Activated T-cell treated with anti-CD3 and anti-CD28 coated beads, Interleukin-2, amount 50 U/mL, for 24 hours (primary cell): ENCODE data around the gene IRS2.

Source experiments
- DNase-seq: peaks from one replicate; pipeline ENCODE4 v3.0.0-alpha.2; 2020
- H3K27ac Mint-ChIP-seq: 2 replicates; pipeline ENCODE4 v1.8.0; 2020; ENCODE audit warnings: mild to moderate bottlenecking, mixed read lengths
- H3K27me3 Mint-ChIP-seq: 2 replicates; pipeline ENCODE4 v1.8.0; 2020; ENCODE audit warnings: mixed read lengths
- H3K36me3 Mint-ChIP-seq: 2 replicates; pipeline ENCODE4 v1.8.0; 2020; ENCODE audit warnings: low read depth, mixed read lengths
- H3K4me1 Mint-ChIP-seq: 2 replicates; pipeline ENCODE4 v1.8.0; 2020; ENCODE audit warnings: low read depth, mixed read lengths
- H3K4me3 Mint-ChIP-seq: 2 replicates; pipeline ENCODE4 v1.8.0; 2020; ENCODE audit warnings: mild to moderate bottlenecking, moderate library complexity, mixed read lengths
- H3K9me3 Mint-ChIP-seq: 2 replicates; pipeline ENCODE4 v1.8.0; 2020; ENCODE audit warnings: mixed read lengths

Gene IRS2

DNA sequence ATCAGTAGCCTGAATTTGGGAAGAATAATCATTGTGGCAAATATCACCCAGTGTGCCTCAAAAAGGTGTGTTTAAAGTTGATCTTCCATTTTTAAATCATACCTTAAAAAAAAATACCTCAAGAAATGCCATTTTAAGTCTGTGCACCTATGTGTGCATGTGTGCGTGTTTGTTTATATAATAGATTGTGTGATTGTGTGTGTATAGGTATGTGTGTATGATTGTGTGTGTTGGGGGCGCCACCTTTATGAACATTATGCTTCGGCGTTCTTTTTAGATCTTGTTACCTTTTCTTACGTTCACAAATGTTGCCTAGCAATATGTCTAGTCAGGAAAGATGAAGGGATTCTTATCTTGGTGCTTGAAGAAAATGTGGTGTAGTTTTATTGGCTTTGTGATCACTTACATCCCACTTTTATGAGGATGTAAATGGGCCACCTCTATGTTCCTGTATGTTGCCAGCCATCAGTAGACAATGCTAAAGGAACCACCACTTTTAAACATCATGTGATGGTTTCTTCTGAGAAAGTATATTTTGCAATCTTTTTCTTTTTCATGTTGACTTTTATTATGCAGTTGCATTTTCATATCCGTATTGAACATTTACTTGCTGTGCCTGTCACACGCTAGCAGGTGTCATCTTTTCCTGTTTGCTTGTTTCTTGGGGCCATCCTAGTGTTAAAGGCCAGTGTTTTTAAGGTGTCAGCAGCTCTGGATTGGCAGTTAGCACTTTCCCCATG, 2.2 kb upstream of the IRS2 start:
- peaks cover 18% of the 10 kb centered on the region for H3K27me3 Mint-ChIP-seq
- DNase-seq = no peak
- H3K27ac Mint-ChIP-seq = no peak overlapping the region
- no peaks in the 10 kb centered on the region for H3K36me3 Mint-ChIP-seq
- no peaks in the 10 kb centered on the region for H3K9me3 Mint-ChIP-seq
- H3K4me3 Mint-ChIP-seq = peak overlapping the region; percentile 31
- peaks cover 14% of the 10 kb centered on the region for H3K4me1 Mint-ChIP-seq

DNA sequence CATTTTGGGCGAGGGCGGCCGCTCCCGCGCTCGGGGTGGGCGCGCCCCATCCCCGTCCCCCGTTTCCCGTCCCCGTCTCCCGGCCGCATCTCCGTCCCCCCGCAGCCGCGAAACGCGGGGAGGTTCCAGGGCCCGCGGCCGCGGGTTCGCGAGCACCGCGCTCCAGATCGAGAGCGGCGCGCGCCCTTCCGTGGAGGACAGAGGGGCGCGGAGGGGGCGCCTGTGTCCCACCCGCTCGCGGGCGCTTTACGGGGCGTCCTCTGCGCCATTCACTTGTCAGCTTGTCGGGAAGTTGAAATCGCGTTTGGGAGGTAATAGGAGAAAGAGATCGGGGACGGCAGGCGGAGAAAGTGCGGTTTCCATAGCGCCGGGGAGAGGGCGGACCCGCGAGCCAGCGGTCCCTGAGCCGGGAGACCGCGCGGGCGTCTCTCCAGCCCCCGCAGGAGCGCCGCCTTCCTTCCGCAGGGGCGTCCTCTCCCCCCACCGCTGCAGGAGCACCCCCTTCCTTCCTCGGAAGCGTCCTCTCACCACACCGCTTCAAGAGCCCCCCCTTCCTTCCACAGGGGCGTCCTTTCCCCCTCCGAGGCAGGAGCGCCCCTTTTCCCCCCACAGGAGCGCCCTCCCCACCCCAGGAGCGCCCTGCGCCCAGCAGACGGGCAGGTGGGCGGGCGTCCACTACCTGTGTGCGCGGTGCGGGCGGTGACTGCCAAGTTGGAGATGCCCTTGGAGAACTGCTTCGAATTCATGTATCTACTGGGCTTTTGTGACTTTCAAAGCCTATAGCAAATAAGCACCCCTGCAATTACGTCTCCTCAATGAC, 962 bp upstream of the IRS2 start:
- Mint-ChIP-seq H3K36me3 (peaks cover 2% of the 10 kb centered on the region), H3K27ac (peak overlapping the region; percentile 74), H3K4me3 (peak overlapping the region; percentile 81), H3K4me1 (peaks cover 15% of the 10 kb centered on the region), H3K27me3 (peaks cover 14% of the 10 kb centered on the region), H3K9me3 (no peaks in the 10 kb centered on the region)
- DNase-seq = peak; percentile 64

DNA sequence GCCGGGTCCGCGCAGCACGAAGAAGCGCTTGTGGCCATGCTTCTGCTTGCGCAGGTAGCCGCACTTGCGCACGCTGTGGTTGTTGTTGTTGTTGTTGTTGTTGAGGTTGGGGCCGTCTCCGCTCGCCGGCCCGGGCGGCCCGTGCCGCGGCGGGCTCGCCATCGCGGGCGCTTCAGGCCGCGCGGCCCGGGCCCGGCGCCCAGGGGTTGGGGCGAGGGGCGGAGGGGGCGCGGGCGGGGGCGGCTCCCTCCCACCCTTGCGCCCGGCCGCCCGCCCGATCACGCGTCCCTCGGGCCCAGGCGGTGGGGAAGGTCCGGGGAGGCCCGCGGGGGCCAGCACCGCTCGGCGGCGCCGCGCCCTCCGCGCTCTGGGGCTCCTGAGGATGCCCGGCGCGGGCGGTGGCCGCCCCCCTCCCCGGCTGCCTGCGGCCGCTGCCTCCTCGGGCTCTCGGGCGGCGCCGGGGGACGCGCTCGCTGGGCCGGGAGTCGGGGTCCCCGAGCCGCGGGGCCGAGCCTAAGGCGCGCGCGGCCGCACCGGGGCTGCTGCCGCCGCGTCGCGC, 412 bp downstream of the IRS2 start:
- DNase-seq = no peak
- H3K9me3 Mint-ChIP-seq = no peaks in the 10 kb centered on the region
- peaks cover 10% of the 10 kb centered on the region for H3K36me3 Mint-ChIP-seq
- H3K27ac Mint-ChIP-seq = no peak overlapping the region
- H3K27me3 Mint-ChIP-seq = peaks cover 12% of the 10 kb centered on the region
- peak overlapping the region; percentile 62 for H3K4me3 Mint-ChIP-seq
- H3K4me1 Mint-ChIP-seq = peaks cover 20% of the 10 kb centered on the region

DNA sequence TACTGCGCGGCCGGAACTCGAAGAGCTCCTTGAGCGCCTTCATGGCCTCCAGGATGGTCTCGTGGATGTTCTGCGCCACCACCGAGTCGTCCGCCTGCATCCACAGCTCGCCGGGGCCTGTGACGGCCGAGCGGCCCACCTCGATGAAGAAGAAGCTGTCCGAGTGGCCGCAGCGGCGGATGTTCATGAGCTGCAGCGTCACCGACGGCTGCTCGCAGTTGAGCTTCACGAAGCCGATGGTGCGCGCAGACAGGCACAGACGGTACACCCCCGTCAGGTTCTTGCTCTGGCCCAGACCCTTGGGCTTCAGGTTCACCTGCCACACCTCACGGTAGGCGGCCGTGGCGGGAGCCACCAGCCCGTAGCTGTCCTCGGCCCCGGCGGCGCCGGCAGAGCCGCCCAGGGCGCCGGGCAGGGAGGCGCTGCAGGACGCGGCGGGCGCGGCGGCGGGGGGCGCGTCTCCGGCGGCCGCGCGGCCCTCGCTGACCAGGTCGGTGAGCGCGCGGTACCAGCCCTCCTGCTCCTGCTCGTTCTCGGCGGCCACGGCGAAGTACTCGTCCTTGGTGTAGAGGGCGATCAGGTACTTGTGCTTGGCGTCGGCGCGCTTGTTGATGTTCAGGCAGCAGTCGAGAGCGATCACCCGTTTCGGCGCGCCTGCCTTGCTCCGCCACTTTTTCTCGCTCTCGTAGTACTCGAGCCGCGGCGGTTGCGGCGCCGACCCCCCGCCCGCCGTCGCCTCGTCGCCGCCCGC, 1.1 kb downstream of the IRS2 start:
- H3K9me3 Mint-ChIP-seq = no peaks in the 10 kb centered on the region
- peak; percentile 69 for DNase-seq
- no peak overlapping the region for H3K27ac Mint-ChIP-seq
- peaks cover 24% of the 10 kb centered on the region for H3K4me1 Mint-ChIP-seq
- peak overlapping the region; percentile 64 for H3K4me3 Mint-ChIP-seq
- peaks cover 12% of the 10 kb centered on the region for H3K27me3 Mint-ChIP-seq
- peaks cover 12% of the 10 kb centered on the region for H3K36me3 Mint-ChIP-seq

DNA sequence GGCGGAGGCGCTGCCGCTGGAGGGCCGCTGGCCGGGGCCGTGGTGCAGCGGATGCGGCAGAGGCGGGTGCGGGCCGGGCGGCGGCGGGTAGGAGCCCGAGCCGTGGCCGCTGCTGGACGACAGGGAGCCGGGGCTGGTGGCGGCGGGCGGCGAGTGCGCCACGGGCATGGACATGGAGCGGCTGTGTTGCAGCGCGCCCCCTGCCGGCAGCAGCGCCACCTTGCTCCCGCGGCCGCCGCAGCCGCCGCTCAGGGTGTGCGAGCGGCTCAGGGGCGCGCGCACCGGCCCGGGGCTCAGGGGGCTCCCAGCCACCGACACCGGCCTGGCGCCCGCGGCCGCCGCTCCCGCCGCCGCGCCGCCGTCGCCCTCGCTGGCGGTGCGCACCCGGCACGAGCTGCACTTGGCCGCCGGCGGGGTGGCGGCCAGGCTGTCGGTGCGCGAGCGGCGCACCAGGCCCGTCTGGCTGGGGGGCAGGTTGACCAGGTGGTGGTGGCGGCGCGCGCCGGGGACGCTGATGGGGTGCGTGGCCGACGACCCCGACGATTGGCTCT, 1.7 kb downstream of the IRS2 start:
- peaks cover 12% of the 10 kb centered on the region for H3K36me3 Mint-ChIP-seq
- peaks cover 31% of the 10 kb centered on the region for H3K4me1 Mint-ChIP-seq
- peak; percentile 84 for DNase-seq
- H3K27ac Mint-ChIP-seq = no peak overlapping the region
- peak overlapping the region; percentile 64 for H3K4me3 Mint-ChIP-seq
- no peaks in the 10 kb centered on the region for H3K9me3 Mint-ChIP-seq
- H3K27me3 Mint-ChIP-seq = peaks cover 12% of the 10 kb centered on the region

DNA sequence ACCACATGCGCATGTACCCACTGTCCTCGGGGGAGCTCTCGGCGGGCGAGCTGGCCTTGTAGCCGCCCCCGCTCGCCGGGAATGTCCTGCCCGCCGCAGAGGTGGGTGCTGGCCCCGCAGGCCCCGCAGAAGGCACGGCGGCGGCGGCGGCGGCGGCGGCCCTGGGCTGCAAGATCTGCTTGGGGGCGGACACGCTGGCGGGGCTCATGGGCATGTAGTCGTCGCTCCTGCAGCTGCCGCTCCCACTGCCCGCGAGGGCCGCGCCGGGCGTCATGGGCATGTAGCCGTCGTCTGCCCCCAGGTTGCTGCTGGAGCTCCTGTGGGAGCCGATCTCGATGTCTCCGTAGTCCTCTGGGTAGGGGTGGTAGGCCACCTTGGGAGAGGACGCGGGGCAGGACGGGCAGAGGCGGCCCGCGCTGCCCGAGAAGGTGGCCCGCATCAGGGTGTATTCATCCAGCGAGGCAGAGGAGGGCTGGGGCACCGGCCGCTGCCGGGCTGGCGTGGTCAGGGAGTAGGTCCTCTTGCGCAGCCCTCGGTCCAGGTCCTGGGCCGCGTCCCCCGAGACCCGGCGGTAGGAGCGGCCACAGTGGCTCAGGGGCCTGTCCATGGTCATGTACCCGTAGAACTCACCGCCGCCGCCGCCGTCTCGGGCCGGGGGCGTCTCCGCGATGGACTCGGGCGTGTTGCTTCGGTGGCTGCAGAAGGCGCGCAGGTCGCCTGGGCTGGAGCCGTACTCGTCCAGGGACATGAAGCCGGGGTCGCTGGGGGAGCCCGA, 2.4 kb downstream of the IRS2 start:
- no peak for DNase-seq
- Mint-ChIP-seq H3K4me1 (peaks cover 38% of the 10 kb centered on the region), H3K4me3 (no peak overlapping the region), H3K27ac (no peak overlapping the region), H3K27me3 (peaks cover 9% of the 10 kb centered on the region), H3K9me3 (no peaks in the 10 kb centered on the region), H3K36me3 (peaks cover 12% of the 10 kb centered on the region)

DNA sequence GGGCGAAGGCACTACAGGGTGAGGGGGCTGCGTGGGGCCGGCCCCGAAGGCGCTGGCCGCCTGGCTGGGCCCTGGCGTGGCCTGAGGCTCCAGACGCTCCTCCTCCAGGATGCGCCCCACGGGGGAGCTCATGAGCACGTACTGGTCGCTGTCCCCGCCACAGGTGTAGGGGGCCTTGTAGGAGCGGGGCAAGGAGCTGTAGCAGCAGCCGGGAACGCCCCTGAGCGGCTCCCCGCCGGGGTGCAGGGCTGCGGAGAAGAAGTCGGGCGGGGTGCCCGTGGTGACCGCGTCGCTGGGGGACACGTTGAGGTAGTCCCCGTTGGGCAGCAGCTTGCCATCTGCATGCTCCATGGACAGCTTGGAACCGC, 3.0 kb downstream of the IRS2 start:
- peaks cover 4% of the 10 kb centered on the region for H3K27me3 Mint-ChIP-seq
- peaks cover 38% of the 10 kb centered on the region for H3K4me1 Mint-ChIP-seq
- peaks cover 12% of the 10 kb centered on the region for H3K36me3 Mint-ChIP-seq
- DNase-seq = no peak
- no peak overlapping the region for H3K4me3 Mint-ChIP-seq
- H3K27ac Mint-ChIP-seq = no peak overlapping the region
- H3K9me3 Mint-ChIP-seq = no peaks in the 10 kb centered on the region

DNA sequence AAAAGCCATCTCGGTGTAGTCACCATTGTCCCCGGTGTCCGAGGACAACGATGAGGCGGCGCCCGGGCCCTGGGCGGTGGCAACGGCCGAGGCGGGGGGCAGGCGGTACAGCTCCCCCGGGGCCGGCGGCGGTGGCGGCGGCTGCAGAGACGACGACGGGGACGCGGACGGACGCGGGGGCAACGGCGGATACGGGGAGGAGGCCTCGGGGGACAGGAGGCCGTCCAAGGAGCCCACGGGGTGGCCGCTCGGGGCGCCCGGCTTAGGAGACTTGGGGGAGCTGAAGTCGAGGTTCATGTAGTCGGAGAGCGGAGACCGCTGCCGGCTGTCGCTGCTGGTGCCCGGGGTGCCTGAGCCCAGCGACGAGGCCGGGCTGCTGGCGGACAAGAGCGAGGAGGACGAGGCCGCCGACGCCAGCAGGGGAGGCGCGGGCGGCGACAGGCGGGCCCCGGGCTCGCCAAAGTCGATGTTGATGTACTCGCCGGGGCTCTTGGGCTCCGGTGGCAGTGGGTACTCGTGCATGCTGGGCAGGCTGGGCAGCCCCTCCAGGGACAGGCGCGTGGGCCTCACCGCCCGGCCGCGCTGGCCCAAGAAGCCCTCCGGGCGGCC, 3.5 kb downstream of the IRS2 start:
- Mint-ChIP-seq H3K4me3 (no peak overlapping the region), H3K4me1 (peaks cover 39% of the 10 kb centered on the region), H3K27me3 (no peaks in the 10 kb centered on the region), H3K9me3 (no peaks in the 10 kb centered on the region), H3K27ac (no peak overlapping the region), H3K36me3 (peaks cover 12% of the 10 kb centered on the region)
- no peak for DNase-seq

DNA sequence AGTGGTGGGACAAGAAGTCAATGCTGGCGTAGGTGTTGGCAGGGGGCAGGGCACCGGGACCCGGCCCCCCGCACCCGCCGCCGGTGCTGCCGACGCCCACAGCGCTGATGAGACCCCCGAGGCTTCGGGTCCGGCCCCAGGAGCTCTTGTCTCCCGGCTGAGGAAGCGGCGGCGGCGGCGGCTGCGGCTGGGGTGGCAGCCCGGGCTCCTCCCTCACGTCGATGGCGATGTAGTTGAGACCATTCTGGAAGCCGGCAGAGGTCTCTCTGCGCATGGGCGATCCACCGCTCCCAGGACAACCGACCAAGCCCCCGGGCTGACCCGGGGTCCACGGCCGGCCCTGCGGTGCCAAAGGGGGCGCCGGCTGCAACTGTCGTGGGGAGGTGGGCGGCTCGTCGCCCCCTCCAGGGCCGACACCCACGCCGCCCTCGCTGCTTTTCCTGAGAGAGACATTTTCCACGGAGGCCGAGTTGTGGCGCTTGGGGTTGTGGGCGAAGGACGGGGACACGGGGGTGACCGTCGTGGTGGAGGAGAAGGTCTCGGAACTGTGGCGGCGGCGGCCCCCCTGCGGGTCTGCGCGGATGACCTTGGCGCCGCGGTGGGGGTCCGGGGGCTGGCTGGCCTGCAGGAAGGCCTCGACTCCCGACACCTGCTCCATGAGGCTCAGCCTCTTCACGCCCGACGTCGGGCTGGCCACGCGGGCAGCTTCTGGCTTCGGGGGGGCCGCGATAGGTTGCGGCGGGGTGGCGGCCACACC, 4.1 kb downstream of the IRS2 start:
- H3K27ac Mint-ChIP-seq = no peak overlapping the region
- H3K27me3 Mint-ChIP-seq = no peaks in the 10 kb centered on the region
- no peak overlapping the region for H3K4me3 Mint-ChIP-seq
- peaks cover 12% of the 10 kb centered on the region for H3K36me3 Mint-ChIP-seq
- peaks cover 44% of the 10 kb centered on the region for H3K4me1 Mint-ChIP-seq
- no peak for DNase-seq
- no peaks in the 10 kb centered on the region for H3K9me3 Mint-ChIP-seq

DNA sequence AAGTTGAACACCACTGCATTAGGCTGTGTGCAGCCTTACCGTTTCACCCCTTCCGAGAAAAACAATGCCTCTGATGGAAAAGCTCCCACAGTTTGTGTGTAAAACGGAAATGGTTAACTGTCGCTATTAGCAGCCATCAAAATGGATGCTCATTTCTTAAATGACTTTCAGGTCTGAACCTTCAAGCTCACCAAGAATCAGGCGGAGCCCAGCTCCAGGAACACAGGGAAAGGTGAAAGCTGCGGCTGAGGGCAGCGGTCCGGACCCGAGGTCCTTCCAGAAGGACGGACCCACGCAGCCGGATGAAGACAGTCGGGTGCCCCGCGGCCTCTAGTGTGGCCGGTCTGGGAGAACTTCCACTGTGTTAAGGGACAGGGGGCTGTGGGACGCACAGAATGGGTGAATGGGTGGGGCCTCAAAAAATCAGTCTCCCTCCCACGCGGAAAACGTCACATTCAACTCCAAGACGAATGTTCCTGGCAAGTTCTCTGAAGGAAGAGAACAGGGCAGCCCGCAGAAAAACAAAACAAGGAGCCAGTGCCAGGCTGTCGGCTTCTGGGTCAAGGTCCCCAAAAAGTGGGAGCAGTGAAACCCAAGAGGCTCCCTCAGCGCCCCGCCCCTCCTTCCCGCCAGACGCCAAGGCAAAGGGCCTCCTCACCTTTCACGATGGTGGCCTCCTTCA, 4.9 kb downstream of the IRS2 start:
- H3K4me3 Mint-ChIP-seq = no peak overlapping the region
- peaks cover 12% of the 10 kb centered on the region for H3K36me3 Mint-ChIP-seq
- H3K27ac Mint-ChIP-seq = no peak overlapping the region
- no peak for DNase-seq
- H3K27me3 Mint-ChIP-seq = no peaks in the 10 kb centered on the region
- H3K9me3 Mint-ChIP-seq = no peaks in the 10 kb centered on the region
- peaks cover 52% of the 10 kb centered on the region for H3K4me1 Mint-ChIP-seq

DNA sequence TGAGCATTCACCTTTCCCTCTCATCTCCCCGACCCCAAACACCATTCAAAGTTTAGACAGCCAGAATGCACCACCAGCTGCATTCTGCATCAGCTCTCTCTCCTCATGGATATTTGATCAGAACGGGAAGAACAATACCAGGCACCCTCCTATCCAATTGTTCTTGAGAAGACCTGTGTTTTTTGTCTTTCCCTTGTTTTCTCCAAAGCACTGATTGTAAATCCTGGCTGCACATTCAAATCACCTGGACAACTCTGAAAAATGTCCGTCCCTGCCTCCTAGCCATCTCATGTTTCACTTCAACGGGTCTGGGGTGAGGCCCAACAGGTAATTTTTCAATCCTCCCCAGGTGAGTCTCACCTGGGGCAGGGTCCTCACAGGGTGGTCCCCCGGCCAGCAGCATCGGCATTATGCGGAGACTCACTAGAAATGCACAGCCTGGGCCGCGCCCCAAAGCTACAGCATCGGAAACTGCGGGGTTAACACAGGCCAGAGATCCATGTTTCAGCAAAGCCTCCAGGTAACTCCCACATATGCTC, 5.5 kb downstream of the IRS2 start:
- H3K27me3 Mint-ChIP-seq = no peaks in the 10 kb centered on the region
- H3K36me3 Mint-ChIP-seq = peaks cover 12% of the 10 kb centered on the region
- H3K9me3 Mint-ChIP-seq = no peaks in the 10 kb centered on the region
- no peak overlapping the region for H3K27ac Mint-ChIP-seq
- DNase-seq = no peak
- no peak overlapping the region for H3K4me3 Mint-ChIP-seq
- peaks cover 56% of the 10 kb centered on the region for H3K4me1 Mint-ChIP-seq

DNA sequence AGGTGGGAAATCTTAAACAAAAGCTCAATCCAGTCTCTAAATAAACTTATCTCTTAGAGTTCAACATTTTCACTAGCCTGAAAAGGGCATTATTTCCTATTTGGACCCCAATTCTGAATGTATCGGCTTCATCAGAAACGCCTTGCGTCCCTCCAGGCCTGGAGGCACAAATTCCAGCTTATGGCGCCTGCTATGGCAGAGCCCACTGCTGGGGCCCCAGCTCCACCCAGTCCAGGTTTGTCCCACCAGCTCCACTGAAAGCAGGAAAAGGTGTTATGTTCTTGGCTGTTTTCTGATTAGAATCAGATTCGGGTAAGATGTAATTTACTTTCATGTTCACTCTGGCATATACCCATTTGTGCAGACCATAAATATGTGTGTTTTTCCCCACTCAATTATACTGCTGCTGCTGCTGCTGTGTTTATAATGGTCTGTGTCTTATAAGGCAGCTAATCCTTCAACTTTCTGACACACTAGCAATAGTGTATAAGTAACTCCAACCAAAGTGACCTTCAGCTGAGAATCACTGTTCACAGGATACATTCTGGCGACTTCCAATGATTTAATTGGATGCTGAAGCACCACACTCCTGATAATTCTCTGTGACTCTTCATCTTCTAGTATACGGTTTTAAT, 6.4 kb downstream of the IRS2 start:
- Mint-ChIP-seq H3K36me3 (peaks cover 12% of the 10 kb centered on the region), H3K27me3 (no peaks in the 10 kb centered on the region), H3K4me1 (peaks cover 56% of the 10 kb centered on the region), H3K9me3 (no peaks in the 10 kb centered on the region), H3K27ac (peak overlapping the region; percentile 11), H3K4me3 (peak overlapping the region; percentile 54)
- DNase-seq = no peak
